ENCODE results near the gene IRAK1.

DNA sequence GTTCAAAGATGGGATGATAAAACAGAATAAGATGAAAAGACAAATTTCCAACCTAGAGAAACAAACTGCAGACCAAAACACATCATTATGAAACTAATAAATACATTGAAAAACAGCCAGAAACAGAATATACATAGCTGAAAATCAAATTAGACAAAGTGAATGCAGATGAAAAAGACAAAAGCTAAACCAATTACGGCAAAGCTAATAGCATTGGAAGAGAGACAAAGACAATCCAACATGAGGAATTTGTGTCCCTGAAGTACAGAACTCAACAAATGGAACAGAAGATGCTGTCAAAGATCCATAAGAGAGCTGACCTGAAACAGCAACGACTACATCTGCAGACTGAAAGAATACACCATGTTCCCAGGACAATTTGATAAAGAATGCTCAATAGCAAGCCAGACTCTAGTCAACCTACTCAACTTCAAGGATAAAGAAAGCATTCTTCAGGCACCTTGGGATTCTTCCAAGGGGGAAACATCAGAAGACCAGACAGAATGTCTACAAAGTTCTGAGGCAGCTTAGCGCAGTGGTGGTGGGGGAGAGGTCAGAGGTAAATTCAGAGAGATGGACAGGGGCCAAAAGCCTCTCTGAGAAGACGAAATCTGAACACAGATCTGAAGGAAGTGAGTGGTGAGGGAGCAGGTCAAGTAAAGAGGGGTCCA is 27.4 kb upstream of the IRAK1 start:
- TF ChIP-seq POLR2A (IDR thresholded peaks at IDR 0.05), result no peak
- TF ChIP-seq, protein P1, sequence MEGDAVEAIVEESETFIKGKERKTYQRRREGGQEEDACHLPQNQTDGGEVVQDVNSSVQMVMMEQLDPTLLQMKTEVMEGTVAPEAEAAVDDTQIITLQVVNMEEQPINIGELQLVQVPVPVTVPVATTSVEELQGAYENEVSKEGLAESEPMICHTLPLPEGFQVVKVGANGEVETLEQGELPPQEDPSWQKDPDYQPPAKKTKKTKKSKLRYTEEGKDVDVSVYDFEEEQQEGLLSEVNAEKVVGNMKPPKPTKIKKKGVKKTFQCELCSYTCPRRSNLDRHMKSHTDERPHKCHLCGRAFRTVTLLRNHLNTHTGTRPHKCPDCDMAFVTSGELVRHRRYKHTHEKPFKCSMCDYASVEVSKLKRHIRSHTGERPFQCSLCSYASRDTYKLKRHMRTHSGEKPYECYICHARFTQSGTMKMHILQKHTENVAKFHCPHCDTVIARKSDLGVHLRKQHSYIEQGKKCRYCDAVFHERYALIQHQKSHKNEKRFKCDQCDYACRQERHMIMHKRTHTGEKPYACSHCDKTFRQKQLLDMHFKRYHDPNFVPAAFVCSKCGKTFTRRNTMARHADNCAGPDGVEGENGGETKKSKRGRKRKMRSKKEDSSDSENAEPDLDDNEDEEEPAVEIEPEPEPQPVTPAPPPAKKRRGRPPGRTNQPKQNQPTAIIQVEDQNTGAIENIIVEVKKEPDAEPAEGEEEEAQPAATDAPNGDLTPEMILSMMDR (IDR thresholded peaks at IDR 0.05), result no peak
- TF ChIP-seq POLR2AphosphoS5 (IDR thresholded peaks at IDR 0.05), result no peak
